PFSK-1 (cell line): ENCODE measurements around the gene EVX1.

Source experiments
- REST ChIP-seq, 2 experiments: IDR thresholded peaks; 2 replicates each; pipeline versions ENCODE4 v1.6.1 to v1.8.0; 2011 to 2012; ENCODE audit warnings: low read depth in 2 of 2, low read length in 2 of 2, control low read depth in 1 of 2, inconsistent platforms in 1 of 2, mild to moderate bottlenecking in 1 of 2, moderate library complexity in 1 of 2; ENCODE audit not compliant: insufficient read depth in 1 of 2
- SIN3A ChIP-seq: IDR thresholded peaks from 2 replicates; pipeline ENCODE4 v1.6.1; 2012; ENCODE audit warnings: mild to moderate bottlenecking, low read length, moderate library complexity, borderline replicate concordance; ENCODE audit not compliant: insufficient read depth

- TF ChIP-seq REST (IDR thresholded peaks at IDR 0.05; ENCODE audit: insufficient read depth in 1 of 2, low read depth in 2 of 2, low read length in 2 of 2), result no peak
- TF ChIP-seq SIN3A, result no peak
Observed at GRCh38 chr7:27203964-27204594, 38.5 kb upstream of the EVX1 start.
